ENCODE data around the gene SH3BGRL2. TPM values are rescaled to one million over a fixed set of nuclear protein-coding genes. Genes with fewer than 3 reads are reported as not detected.

Gene SH3BGRL2
- total RNA-seq, 1 experiment from 2014 or later: 5.2 TPM

GRCh38 chr6:79600313-79600712 is 30.8 kb upstream of the SH3BGRL2 start:
- ChIA-PET POLR2A (no interaction called here), RAD21 (ENCODE audit: low non-redundant PET in 1 of 2, low total read pairs in 2 of 2, uncharacterized antibody in 2 of 2, unreplicated experiment in 2 of 2) (no interaction called here), CTCF (no interaction called here)
- Histone ChIP-seq H3K4me1 (ENCODE audit: control insufficient read depth in 1 of 2, insufficient read depth in 2 of 2, low read length in 2 of 2) (peaks cover 10 to 21% of the 10 kb centered on the region in 2 experiments; a peak in 3 of 4 replicates), H3K9ac (ENCODE audit: low read length) (no peak overlapping the region), H3K27ac (ENCODE audit: low read depth, low read length) (no peak overlapping the region), H3K9me2 (ENCODE audit: insufficient read depth) (no peaks in the 10 kb centered on the region), H4K20me1 (ENCODE audit: insufficient read depth) (no peaks in the 10 kb centered on the region), H3K9me3 (ENCODE audit: control insufficient read depth in 1 of 2, insufficient read depth in 1 of 2, low read depth in 1 of 2, low read length in 2 of 2) (no peaks in the 10 kb centered on the region), H3K36me3 (ENCODE audit: control insufficient read depth in 1 of 2, insufficient read depth in 2 of 2, low read length in 2 of 2) (no peaks in the 10 kb centered on the region), H3K79me2 (ENCODE audit: insufficient read depth, low read length) (no peaks in the 10 kb centered on the region), H2AFZ (ENCODE audit: low read depth, low read length, poor library complexity, severe bottlenecking) (no peak overlapping the region), H3K4me2 (ENCODE audit: low read length) (peak overlapping the region; percentile 35; the same call in 1 of the 2 replicates), H3K4me3 (replicated peaks in 1 of 2; ENCODE audit: low read depth in 1 of 2, low read length in 2 of 2) (no peak overlapping the region), H3K27me3 (ENCODE audit: insufficient read depth, low read length) (no peaks in the 10 kb centered on the region)
- DNase-seq (ENCODE audit: low read depth, low spot score): no peak
- TF ChIP-seq ZNF274 (IDR thresholded peaks at IDR 0.05; ENCODE audit: low read depth, low read length) (no peak), MAX (IDR thresholded peaks at IDR 0.05) (no peak), EZH2 (IDR thresholded peaks at IDR 0.05) (no peak), RAD21 (IDR thresholded peaks at IDR 0.05; ENCODE audit: low read depth) (no peak), FOSL1 (IDR thresholded peaks at IDR 0.05; ENCODE audit: low read depth) (no peak), CBX3 (IDR thresholded peaks at IDR 0.05; ENCODE audit: low read depth) (no peak), CEBPB (IDR thresholded peaks at IDR 0.05; ENCODE audit: low read depth) (no peak), REST (IDR thresholded peaks at IDR 0.05; ENCODE audit: low read depth) (no peak)
- intact Hi-C loops (cut with micrococcal nuclease): no loop called here
- BruUV-seq (replicated peaks): no TSS peak
- ATAC-seq: no peak

All from HCT116 (cell line).